ENCODE measurements around the gene NPEPPS.
"Not testable (repeated sequence)": the region's sequence is repeated elsewhere in the genome, so short reads cannot be mapped to it uniquely, and the experiment has no call there.

The NPEPPS gene

GRCh38 chr17:47520279-47520678, 10.6 kb upstream of the NPEPPS start:
- not testable (repeated sequence) for H3K27ac ChIP-seq (ENCODE audit: low read length); H3K36me3 ChIP-seq (ENCODE audit: insufficient read depth, low read depth, low read length); H3K4me3 ChIP-seq (ENCODE audit: low read length); H3K27me3 ChIP-seq (ENCODE audit: insufficient read depth, low read length); H3K9me3 ChIP-seq (ENCODE audit: insufficient read depth, low read depth, low read length); H3K9ac ChIP-seq (ENCODE audit: low read depth, low read length); H3K4me1 ChIP-seq (ENCODE audit: insufficient read depth, low read length)

- H3K36me3 ChIP-seq (ENCODE audit: insufficient read depth, low read depth, low read length); H3K27me3 ChIP-seq (ENCODE audit: insufficient read depth, low read length); H3K9me3 ChIP-seq (ENCODE audit: insufficient read depth, low read depth, low read length); H3K27ac ChIP-seq (ENCODE audit: low read length); H3K4me3 ChIP-seq (ENCODE audit: low read length); H3K4me1 ChIP-seq (ENCODE audit: insufficient read depth, low read length); H3K9ac ChIP-seq (ENCODE audit: low read depth, low read length): not testable (repeated sequence)
These were observed 9.5 kb upstream of the NPEPPS start for GRCh38 chr17:47521434-47521833.

- not testable (repeated sequence) for H3K27ac ChIP-seq (ENCODE audit: low read length); H3K4me1 ChIP-seq (ENCODE audit: insufficient read depth, low read length); H3K9ac ChIP-seq (ENCODE audit: low read depth, low read length); H3K36me3 ChIP-seq (ENCODE audit: insufficient read depth, low read depth, low read length); H3K4me3 ChIP-seq (ENCODE audit: low read length); H3K9me3 ChIP-seq (ENCODE audit: insufficient read depth, low read depth, low read length); H3K27me3 ChIP-seq (ENCODE audit: insufficient read depth, low read length)
These were observed 8.6 kb upstream of the NPEPPS start for GRCh38 chr17:47522341-47522740.

GRCh38 chr17:47531233-47531820, 419 bp downstream of the NPEPPS start:
- H3K4me1 ChIP-seq (ENCODE audit: insufficient read depth, low read length); H3K27ac ChIP-seq (ENCODE audit: low read length); H3K27me3 ChIP-seq (ENCODE audit: insufficient read depth, low read length); H3K36me3 ChIP-seq (ENCODE audit: insufficient read depth, low read depth, low read length); H3K9me3 ChIP-seq (ENCODE audit: insufficient read depth, low read depth, low read length): not testable (repeated sequence)
- Histone ChIP-seq H3K9ac (ENCODE audit: low read depth, low read length) (peak overlapping the region; percentile 73; the same call in 1 of the 2 replicates), H3K4me3 (ENCODE audit: low read length) (peak overlapping the region; percentile 77; the same call in 1 of the 2 replicates)

- not testable (repeated sequence) for H3K9me3 ChIP-seq (ENCODE audit: insufficient read depth, low read depth, low read length); H3K9ac ChIP-seq (ENCODE audit: low read depth, low read length); H3K27me3 ChIP-seq (ENCODE audit: insufficient read depth, low read length); H3K36me3 ChIP-seq (ENCODE audit: insufficient read depth, low read depth, low read length); H3K4me3 ChIP-seq (ENCODE audit: low read length); H3K4me1 ChIP-seq (ENCODE audit: insufficient read depth, low read length); H3K27ac ChIP-seq (ENCODE audit: low read length)
These were observed 8.2 kb downstream of the NPEPPS start for GRCh38 chr17:47539085-47539484.

- H3K4me3 ChIP-seq (ENCODE audit: low read length); H3K27ac ChIP-seq (ENCODE audit: low read length); H3K4me1 ChIP-seq (ENCODE audit: insufficient read depth, low read length); H3K27me3 ChIP-seq (ENCODE audit: insufficient read depth, low read length); H3K9ac ChIP-seq (ENCODE audit: low read depth, low read length); H3K9me3 ChIP-seq (ENCODE audit: insufficient read depth, low read depth, low read length); H3K36me3 ChIP-seq (ENCODE audit: insufficient read depth, low read depth, low read length): not testable (repeated sequence)
These were observed 10.8 kb downstream of the NPEPPS start for GRCh38 chr17:47541676-47542075.

GRCh38 chr17:47544327-47544726, 13.4 kb downstream of the NPEPPS start:
- not testable (repeated sequence) for H3K9ac ChIP-seq (ENCODE audit: low read depth, low read length); H3K4me1 ChIP-seq (ENCODE audit: insufficient read depth, low read length)

GRCh38 chr17:47554733-47555132, 23.8 kb downstream of the NPEPPS start:
- H3K4me1 ChIP-seq (ENCODE audit: insufficient read depth, low read length); H3K36me3 ChIP-seq (ENCODE audit: insufficient read depth, low read depth, low read length); H3K9me3 ChIP-seq (ENCODE audit: insufficient read depth, low read depth, low read length); H3K27ac ChIP-seq (ENCODE audit: low read length); H3K4me3 ChIP-seq (ENCODE audit: low read length); H3K9ac ChIP-seq (ENCODE audit: low read depth, low read length); H3K27me3 ChIP-seq (ENCODE audit: insufficient read depth, low read length): not testable (repeated sequence)

More at GRCh38 chr17:47544327-47544726, 13.4 kb downstream of the NPEPPS start:
- H3K27ac ChIP-seq (ENCODE audit: low read length); H3K9me3 ChIP-seq (ENCODE audit: insufficient read depth, low read depth, low read length); H3K4me3 ChIP-seq (ENCODE audit: low read length); H3K36me3 ChIP-seq (ENCODE audit: insufficient read depth, low read depth, low read length); H3K27me3 ChIP-seq (ENCODE audit: insufficient read depth, low read length): not testable (repeated sequence)

GRCh38 chr17:47556108-47556507, 25.2 kb downstream of the NPEPPS start:
- not testable (repeated sequence) for H3K27ac ChIP-seq (ENCODE audit: low read length); H3K27me3 ChIP-seq (ENCODE audit: insufficient read depth, low read length); H3K4me1 ChIP-seq (ENCODE audit: insufficient read depth, low read length); H3K9me3 ChIP-seq (ENCODE audit: insufficient read depth, low read depth, low read length); H3K4me3 ChIP-seq (ENCODE audit: low read length); H3K9ac ChIP-seq (ENCODE audit: low read depth, low read length); H3K36me3 ChIP-seq (ENCODE audit: insufficient read depth, low read depth, low read length)

- H3K9ac ChIP-seq (ENCODE audit: low read depth, low read length); H3K36me3 ChIP-seq (ENCODE audit: insufficient read depth, low read depth, low read length); H3K27me3 ChIP-seq (ENCODE audit: insufficient read depth, low read length); H3K4me3 ChIP-seq (ENCODE audit: low read length); H3K9me3 ChIP-seq (ENCODE audit: insufficient read depth, low read depth, low read length); H3K27ac ChIP-seq (ENCODE audit: low read length); H3K4me1 ChIP-seq (ENCODE audit: insufficient read depth, low read length): not testable (repeated sequence)
These were observed 29.7 kb downstream of the NPEPPS start for GRCh38 chr17:47560517-47561043.

- H3K9ac ChIP-seq (ENCODE audit: low read depth, low read length); H3K27ac ChIP-seq (ENCODE audit: low read length); H3K4me1 ChIP-seq (ENCODE audit: insufficient read depth, low read length); H3K27me3 ChIP-seq (ENCODE audit: insufficient read depth, low read length); H3K4me3 ChIP-seq (ENCODE audit: low read length); H3K9me3 ChIP-seq (ENCODE audit: insufficient read depth, low read depth, low read length); H3K36me3 ChIP-seq (ENCODE audit: insufficient read depth, low read depth, low read length): not testable (repeated sequence)
These were observed 30.9 kb downstream of the NPEPPS start for GRCh38 chr17:47561698-47562405.

GRCh38 chr17:47562406-47562705, 31.4 kb downstream of the NPEPPS start:
- not testable (repeated sequence) for H3K27ac ChIP-seq (ENCODE audit: low read length); H3K4me3 ChIP-seq (ENCODE audit: low read length); H3K4me1 ChIP-seq (ENCODE audit: insufficient read depth, low read length); H3K9me3 ChIP-seq (ENCODE audit: insufficient read depth, low read depth, low read length); H3K36me3 ChIP-seq (ENCODE audit: insufficient read depth, low read depth, low read length); H3K9ac ChIP-seq (ENCODE audit: low read depth, low read length); H3K27me3 ChIP-seq (ENCODE audit: insufficient read depth, low read length)

All from iPS-20b (cell line).